Kasumi-1 (cell line): Measurements from ENCODE around the gene IFT25.

Source experiments
- DNase-seq, 2 experiments: peaks; one replicate each; lab custom pipeline; 2025; lab: John Stamatoyannopoulos, UW

Gene IFT25

GRCh38 chr1:53956308-53957168 lies 11.0 kb upstream of the IFT25 start:
- no peak for DNase-seq

DNA sequence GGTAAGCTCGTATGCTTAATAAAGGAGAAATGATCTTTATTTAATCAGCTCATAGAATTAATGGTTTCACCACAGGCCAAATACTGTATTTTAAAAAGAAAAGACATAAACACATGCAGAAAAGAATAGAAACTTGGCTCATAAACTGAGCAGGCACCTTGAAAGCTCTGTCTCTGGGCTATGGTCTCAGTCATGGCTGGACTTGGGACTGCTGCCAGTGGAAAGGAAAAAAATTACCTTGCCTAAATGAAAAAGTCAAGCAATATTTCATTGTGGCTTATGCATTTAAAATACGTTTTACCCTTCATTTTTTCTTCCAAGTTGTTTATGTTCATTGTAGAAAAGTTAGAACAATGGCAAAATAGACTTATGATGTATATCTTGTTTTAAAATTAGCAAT lies 8.6 kb upstream of the IFT25 start:
- DNase-seq: no peak

DNA sequence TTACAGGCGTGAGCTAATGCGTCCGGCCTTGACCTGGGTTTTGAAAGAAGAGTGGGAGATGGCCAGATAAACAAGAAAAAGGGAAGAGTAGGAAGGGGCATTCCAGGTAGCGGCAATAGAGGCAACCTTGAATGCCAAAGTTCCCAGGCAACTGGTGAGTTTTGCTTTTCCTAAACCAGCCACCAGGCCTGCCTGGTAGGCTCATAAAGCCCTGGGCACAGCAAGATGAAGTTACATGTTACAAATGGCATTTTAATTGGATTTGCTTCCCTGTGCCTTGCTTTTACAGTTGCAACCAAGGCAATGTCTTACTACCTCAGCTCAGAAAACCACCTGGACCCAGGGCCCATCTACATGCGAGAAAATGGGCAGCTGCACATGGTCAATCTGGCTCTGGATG lies 6.2 kb upstream of the IFT25 start:
- DNase-seq: no peak

GRCh38 chr1:53949023-53949990 lies 3.8 kb upstream of the IFT25 start:
- DNase-seq: peak; percentile 62 to 68

DNA sequence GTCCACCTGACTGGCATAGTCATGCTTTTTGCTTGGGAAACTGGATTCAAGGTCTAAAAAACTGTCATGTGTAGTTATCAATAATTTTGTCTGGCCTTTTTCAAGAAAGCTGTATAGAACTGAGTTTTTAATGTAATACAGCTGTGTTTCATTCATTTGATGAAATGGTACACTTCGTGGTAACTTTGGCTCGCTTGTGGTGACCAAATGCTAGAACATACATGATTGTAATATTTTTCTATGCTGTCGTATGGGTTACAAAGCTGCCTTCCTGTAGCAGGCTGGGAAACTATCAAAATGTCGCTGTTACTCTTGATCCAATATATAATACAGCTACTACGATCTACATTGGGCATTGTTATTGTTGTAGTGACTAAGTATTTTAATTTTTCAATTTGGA lies 2.8 kb upstream of the IFT25 start:
- DNase-seq: no peak

- no peak for DNase-seq
These were observed 1.8 kb upstream of the IFT25 start for GRCh38 chr1:53947172-53947907.

GRCh38 chr1:53946252-53947171 lies 1.0 kb upstream of the IFT25 start, which contains the start of gene LRRC42:
LRRC42 (plus strand) TSS chr1:53946350; CDS start chr1:53952000, 5,650 bp downstream.
- peak in 1 of 2 experiments; percentile 86 for DNase-seq

DNA sequence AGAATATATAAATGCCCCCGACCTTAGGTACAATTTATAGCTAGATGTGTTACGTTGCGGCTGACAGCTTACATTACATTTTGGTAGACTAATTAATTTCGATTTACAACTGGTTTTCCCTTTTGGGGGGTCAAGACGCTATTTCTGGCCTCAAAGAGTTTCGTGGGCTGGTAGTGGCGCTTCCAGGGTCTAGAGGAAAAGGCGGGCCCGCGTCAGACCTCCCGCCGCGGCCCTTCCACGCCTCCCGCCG lies 391 bp downstream of the IFT25 start:
- DNase-seq: no peak

DNA sequence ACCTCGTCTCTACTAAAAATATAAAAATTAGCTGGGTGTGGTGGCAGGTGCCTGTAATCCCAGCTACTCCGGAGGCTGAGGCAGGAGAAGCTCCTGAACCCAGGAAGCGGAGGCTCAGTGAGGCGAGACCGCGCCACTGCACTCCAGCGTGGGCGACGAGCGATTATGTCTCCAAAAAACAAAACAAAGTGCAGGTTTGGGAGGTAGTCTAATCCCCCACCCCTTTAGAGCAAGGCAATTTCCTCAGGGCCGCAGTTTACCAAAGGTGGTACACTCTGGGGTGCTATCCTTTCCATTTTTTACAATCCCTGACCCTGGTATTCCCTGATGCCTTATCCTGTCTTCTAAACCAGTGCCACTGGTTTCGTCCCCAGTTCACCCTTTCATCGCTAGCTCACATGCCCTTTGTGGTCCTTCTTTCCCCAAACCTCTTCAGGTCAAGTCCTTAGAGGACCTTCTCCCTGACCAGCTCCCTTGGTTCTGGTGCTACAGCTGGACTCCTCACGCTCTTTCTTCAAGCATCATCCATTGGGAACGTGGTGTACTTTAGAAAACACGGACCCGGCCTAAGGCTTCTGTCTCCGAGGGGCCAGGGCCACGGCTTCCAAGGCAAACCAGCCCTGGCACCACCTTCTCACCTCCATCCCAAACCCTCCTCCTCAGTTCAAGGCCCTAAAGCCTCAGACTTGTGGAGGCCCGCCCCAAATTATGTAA lies 873 bp downstream of the IFT25 start:
- DNase-seq: no peak

GRCh38 chr1:53943490-53944043 lies 1.9 kb downstream of the IFT25 start:
- DNase-seq: no peak

DNA sequence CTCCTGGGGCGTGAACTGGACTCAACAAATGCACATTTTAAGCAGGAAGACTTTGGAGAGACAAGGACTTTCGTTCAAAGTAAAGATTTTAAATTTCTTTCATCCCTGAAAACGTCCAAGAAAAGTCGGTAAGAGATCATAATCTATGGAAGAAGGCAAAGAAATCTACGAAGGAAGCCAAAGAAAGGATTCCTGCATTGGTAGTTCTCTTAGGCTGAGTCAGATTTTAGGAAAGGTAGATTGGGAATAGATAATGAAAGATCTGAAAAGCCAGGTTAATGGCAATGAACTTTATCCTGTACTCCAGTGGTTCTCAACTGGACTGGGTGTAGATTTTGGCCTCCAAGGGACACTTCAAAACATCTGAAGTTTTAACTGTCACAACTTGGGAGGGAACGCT lies 2.4 kb downstream of the IFT25 start:
- DNase-seq: no peak

- no peak for DNase-seq
These were observed 3.2 kb downstream of the IFT25 start for GRCh38 chr1:53942127-53942957.

DNA sequence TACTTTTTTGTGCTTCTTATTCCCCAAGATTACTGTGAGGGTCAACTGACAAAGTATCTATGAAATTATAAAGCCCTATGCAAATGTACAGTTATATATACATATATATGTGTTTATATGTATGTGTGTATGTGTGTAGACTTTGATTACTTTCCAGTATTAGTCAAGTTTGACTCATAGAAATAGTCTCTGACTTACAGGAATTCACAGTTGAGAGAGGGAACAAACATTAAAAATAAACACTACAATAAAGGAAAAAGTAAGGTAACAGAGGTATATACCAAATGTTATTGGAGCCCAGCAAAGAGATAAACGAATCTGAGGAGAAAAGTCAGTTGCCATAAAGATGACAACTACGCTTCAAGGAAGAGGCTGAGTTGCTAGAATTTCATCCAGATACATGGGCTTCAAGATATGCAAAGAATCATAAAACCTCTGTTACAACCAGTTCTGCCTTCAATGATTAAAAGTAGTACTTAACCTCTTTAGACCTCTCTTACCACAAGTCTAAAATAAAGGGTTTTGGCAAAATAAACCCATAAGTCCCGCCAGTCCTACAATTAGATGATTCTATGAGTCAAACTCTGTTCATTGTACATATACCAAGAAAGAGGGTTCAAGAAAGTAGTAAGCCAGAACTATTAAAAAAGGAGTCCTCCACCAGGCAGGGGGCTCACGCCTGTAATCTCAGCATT lies 7.2 kb downstream of the IFT25 start:
- no peak for DNase-seq

DNA sequence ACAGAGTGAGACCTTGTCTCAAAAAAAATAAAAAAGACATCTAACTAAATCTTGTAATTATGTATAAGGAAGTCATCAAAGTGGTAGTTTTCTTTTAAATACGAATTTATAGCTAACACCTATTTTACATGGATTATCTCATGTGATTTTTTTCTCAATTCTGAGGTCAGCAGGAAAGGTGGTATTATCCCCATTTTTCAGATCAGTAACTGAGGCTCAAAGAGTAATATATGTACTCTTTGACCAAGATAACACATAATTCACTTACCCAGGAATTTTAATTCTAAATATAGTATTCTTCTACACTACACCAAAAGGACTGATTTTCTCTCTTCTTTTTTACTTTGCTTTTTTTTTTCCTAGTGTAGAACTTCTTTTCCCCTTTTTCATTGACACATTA lies 9.1 kb downstream of the IFT25 start:
- DNase-seq: no peak

DNA sequence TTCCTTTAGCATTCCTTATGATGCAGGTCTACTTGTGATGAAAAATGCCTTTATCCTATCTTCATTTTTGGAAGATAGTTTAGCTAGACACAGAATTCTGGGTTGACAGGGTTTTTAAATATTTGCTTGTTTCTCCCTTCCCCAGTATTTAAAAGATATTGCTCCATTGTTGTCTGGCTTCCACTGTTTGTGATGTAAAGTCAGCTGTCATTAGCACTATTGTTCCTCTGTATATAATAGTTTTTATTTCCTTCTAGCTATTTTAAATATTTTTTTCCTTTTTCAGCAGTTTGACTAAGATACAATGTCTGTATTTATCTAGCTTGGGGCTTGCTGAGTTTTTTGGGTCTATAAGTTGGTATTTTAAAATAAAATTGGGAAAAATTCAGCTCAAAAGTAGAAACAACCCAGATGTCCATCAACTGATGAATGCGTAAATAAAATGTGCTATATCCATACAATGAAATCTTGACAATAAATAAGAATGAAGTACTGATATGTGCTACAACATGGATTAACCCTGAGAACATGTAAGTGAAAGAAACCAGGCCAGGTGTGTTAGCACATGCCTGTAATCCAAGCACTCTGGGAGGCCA lies 11.2 kb downstream of the IFT25 start:
- DNase-seq: peak in 1 of 2 experiments; percentile 28

- no peak for DNase-seq
These were observed 14.0 kb downstream of the IFT25 start for GRCh38 chr1:53931523-53931922.

DNA sequence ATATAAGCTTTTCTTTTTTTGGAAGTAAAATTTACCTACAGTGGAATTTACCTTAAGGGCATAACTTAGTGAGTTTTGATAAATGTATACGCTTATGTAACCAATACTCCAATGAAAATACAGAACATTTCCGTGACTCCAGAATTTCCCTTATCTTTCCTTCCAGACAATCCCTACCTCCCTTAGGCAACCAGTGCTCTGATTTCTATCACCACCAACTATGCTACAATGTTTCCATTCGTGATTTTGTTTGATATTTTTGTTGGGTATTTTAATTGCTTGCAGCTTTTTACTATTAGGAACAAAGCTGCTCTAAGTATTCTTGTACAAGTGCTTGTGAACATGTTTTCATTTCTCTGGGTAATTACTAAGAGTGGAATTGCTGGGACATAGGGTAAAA lies 14.6 kb downstream of the IFT25 start:
- no peak for DNase-seq

- DNase-seq: no peak
These were observed 16.1 kb downstream of the IFT25 start for GRCh38 chr1:53929246-53929960.
